Neural progenitor cell (in vitro differentiated cells): ENCODE results near the gene SGSM1.

Source experiments
- CTCF ChIP-seq: fragments of 200-600 bp; sonication (generic); IDR thresholded peaks from 2 replicates; pipeline ENCODE4 v1.5.1; 2017; ENCODE audit warnings: antibody characterized with exemption, mild to moderate bottlenecking
- EZH2 ChIP-seq: fragments of 200-600 bp; sonication (generic); IDR thresholded peaks from 2 replicates; pipeline ENCODE4 v1.6.1; 2017; ENCODE audit warnings: antibody characterized with exemption, mild to moderate bottlenecking, moderate library complexity
- EZH2phosphoT487 ChIP-seq: fragments of 200-600 bp; sonication (generic); IDR thresholded peaks from 2 replicates; pipeline ENCODE4 v1.6.1; 2017; ENCODE audit warnings: antibody characterized with exemption

DNA sequence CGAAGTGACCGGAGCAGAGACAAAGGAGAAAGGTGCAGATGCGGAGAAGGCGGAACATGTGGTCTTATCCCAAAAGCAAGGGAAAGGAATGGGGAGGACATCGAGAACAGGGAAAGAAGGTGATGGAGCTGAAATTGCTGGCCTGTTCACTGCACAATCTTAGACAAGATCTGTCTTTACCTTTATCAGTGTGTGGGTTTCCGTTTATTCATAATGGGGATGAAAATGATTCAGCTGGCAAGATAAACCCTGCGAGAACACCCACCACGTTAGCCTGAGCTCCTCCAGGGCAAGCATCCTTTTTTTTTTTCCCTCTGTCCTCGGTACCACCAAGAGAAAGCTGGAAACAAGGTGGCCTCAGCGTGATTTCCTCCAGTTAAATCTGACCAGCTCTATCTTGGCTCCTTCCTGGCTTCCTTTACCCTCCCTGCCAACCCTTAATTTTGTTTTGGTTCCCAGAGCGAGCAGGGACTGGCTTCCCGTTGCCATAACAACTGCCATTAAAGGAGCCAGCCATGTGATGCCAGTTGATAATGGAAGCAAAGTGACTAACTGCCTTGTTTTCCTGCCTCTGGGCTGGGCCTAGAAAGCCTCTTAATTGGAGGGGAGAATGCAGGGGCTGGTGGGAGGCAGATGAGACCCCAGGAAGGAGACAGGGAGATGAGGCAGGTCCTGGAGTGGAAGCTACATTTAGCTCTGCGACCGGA, 4.2 kb downstream of the SGSM1 start:
- TF ChIP-seq CTCF (no peak), EZH2phosphoT487 (no peak), EZH2 (no peak)
